Measurements from ENCODE around the gene PCGF1. TPM values are rescaled to one million over a fixed set of nuclear protein-coding genes. Genes with fewer than 3 reads are reported as not detected.

PCGF1 gene
- total RNA-seq, 1 experiment from 2014 or later: 39.9 TPM

DNA sequence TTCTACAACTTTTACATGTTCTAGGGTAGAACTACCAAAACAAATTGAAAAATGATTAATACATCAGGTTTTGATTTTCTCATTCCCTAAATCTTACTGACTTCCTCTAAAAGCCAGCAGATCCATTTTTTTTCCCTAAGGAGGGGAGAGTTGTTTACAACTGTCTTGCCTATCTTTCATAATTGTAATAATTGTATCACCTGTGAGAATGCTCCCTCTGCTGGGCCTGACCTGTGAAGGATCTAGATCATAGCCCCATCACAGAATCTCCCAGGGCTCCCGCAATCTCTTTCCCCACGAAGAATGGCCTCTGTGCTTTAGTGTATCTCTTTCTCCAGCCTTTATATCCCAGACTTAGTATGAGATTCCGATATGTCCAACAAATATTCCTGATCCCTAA, 37.1 kb upstream of the PCGF1 start:
- TF ChIP-seq CBX3 (IDR thresholded peaks at IDR 0.05; ENCODE audit: low read depth) (no peak), EGR1 (IDR thresholded peaks at IDR 0.05; ENCODE audit: low read depth) (no peak), POLR2A (IDR thresholded peaks at IDR 0.05; ENCODE audit: borderline replicate concordance, extremely low read depth, insufficient read depth, insufficient read length) (no peak), TCF7L2 (IDR thresholded peaks at IDR 0.05; ENCODE audit: borderline replicate concordance, extremely low read depth, insufficient read depth, insufficient read length) (no peak), SP1 (IDR thresholded peaks at IDR 0.05; ENCODE audit: low read depth) (no peak), EZH2 (IDR thresholded peaks at IDR 0.05) (no peak), JUND (IDR thresholded peaks at IDR 0.05) (no peak), YY1 (IDR thresholded peaks at IDR 0.05; ENCODE audit: extremely low read depth, insufficient replicate concordance, low read depth, low read length) (no peak), SIN3A (IDR thresholded peaks at IDR 0.05; ENCODE audit: low read depth) (no peak), RAD21 (IDR thresholded peaks at IDR 0.05; ENCODE audit: low read depth) (peak; percentile 68)
- TF ChIP-seq, protein P1, sequence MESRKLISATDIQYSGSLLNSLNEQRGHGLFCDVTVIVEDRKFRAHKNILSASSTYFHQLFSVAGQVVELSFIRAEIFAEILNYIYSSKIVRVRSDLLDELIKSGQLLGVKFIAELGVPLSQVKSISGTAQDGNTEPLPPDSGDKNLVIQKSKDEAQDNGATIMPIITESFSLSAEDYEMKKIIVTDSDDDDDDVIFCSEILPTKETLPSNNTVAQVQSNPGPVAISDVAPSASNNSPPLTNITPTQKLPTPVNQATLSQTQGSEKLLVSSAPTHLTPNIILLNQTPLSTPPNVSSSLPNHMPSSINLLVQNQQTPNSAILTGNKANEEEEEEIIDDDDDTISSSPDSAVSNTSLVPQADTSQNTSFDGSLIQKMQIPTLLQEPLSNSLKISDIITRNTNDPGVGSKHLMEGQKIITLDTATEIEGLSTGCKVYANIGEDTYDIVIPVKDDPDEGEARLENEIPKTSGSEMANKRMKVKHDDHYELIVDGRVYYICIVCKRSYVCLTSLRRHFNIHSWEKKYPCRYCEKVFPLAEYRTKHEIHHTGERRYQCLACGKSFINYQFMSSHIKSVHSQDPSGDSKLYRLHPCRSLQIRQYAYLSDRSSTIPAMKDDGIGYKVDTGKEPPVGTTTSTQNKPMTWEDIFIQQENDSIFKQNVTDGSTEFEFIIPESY (IDR thresholded peaks at IDR 0.05; ENCODE audit: extremely low read depth, insufficient replicate concordance, low read length): no peak
- TF ChIP-seq, protein P2, sequence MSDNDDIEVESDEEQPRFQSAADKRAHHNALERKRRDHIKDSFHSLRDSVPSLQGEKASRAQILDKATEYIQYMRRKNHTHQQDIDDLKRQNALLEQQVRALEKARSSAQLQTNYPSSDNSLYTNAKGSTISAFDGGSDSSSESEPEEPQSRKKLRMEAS (IDR thresholded peaks at IDR 0.05): no peak
- TF ChIP-seq, protein P3, sequence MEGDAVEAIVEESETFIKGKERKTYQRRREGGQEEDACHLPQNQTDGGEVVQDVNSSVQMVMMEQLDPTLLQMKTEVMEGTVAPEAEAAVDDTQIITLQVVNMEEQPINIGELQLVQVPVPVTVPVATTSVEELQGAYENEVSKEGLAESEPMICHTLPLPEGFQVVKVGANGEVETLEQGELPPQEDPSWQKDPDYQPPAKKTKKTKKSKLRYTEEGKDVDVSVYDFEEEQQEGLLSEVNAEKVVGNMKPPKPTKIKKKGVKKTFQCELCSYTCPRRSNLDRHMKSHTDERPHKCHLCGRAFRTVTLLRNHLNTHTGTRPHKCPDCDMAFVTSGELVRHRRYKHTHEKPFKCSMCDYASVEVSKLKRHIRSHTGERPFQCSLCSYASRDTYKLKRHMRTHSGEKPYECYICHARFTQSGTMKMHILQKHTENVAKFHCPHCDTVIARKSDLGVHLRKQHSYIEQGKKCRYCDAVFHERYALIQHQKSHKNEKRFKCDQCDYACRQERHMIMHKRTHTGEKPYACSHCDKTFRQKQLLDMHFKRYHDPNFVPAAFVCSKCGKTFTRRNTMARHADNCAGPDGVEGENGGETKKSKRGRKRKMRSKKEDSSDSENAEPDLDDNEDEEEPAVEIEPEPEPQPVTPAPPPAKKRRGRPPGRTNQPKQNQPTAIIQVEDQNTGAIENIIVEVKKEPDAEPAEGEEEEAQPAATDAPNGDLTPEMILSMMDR (IDR thresholded peaks at IDR 0.05 in 2 of 3, conservative IDR thresholded peaks at IDR 0.05 in 1 of 3; ENCODE audit: borderline replicate concordance in 1 of 3, insufficient read depth in 1 of 3, low read depth in 2 of 3, low read length in 2 of 3): peak in 2 of 3 experiments; percentile 49; a peak in 5 of 6 replicates
- H3K9ac ChIP-seq (ENCODE audit: low read length): no peak overlapping the region
- H3K36me3 ChIP-seq (ENCODE audit: control insufficient read depth in 1 of 2, insufficient read depth in 2 of 2, low read length in 2 of 2): no peaks in the 10 kb centered on the region
- H4K20me1 ChIP-seq (ENCODE audit: insufficient read depth): no peaks in the 10 kb centered on the region
- H3K4me2 ChIP-seq (ENCODE audit: low read length): no peak overlapping the region
- H2AFZ ChIP-seq (ENCODE audit: low read depth, low read length, poor library complexity, severe bottlenecking): no peak overlapping the region
- no peak overlapping the region for H3K27ac ChIP-seq (ENCODE audit: low read depth, low read length)
- ChIA-PET RAD21 (ENCODE audit: low non-redundant PET in 1 of 2, low total read pairs in 2 of 2, uncharacterized antibody in 2 of 2, unreplicated experiment in 2 of 2) (no interaction called here), CTCF (interaction anchor here (0.9 to 1.8 kb wide), 3 partner anchors 13 to 62 kb away, joined by 5 to 6 read pairs (median 5); partner anchors contain the start of genes AUP1, CCDC142, HTRA2 and TTC31), POLR2A (no interaction called here)
- H3K4me3 ChIP-seq (replicated peaks in 1 of 2; ENCODE audit: low read depth in 1 of 2, low read length in 2 of 2): no peak overlapping the region
- H3K9me2 ChIP-seq (ENCODE audit: insufficient read depth): no peaks in the 10 kb centered on the region
- intact Hi-C loops (cut with micrococcal nuclease): loop anchor here (1.0 kb wide), 1 partner anchor 61 kb away; the partner anchor contains the start of gene TTC31
- no TSS peak for BruUV-seq (replicated peaks)
- no peak for ATAC-seq
- no peaks in the 10 kb centered on the region for H3K9me3 ChIP-seq (ENCODE audit: control insufficient read depth in 1 of 2, insufficient read depth in 1 of 2, low read depth in 1 of 2, low read length in 2 of 2)
- H3K79me2 ChIP-seq (ENCODE audit: insufficient read depth, low read length): peaks cover 4% of the 10 kb centered on the region; the same call in 1 of the 2 replicates
- peaks cover 4 to 16% of the 10 kb centered on the region in 2 experiments; a peak in 3 of 4 replicates for H3K4me1 ChIP-seq (ENCODE audit: control insufficient read depth in 1 of 2, insufficient read depth in 2 of 2, low read length in 2 of 2)
- H3K27me3 ChIP-seq (ENCODE audit: insufficient read depth, low read length): no peaks in the 10 kb centered on the region
- DNase-seq (ENCODE audit: low read depth, low spot score): no peak
